Osteoblast (primary cell): ENCODE data around the gene LGALS1. TPM values are rescaled to one million over a fixed set of nuclear protein-coding genes. Genes with fewer than 3 reads are reported as not detected.

ENCODE experiments used
- DNase-seq: peaks from one replicate; pipeline ENCODE4 v3.0.0; 2011; ENCODE audit warnings: low spot score, mixed read lengths; ENCODE audit not compliant: insufficient read length; ENCODE audit errors: missing footprints
- H2AFZ ChIP-seq: 2 replicates; pipeline ENCODE4 v1.6.0; 2011; ENCODE audit warnings: mild to moderate bottlenecking, low read length
- H3K27ac ChIP-seq: 2 replicates; pipeline ENCODE4 v1.5.1; 2011; ENCODE audit warnings: mild to moderate bottlenecking, low read depth, low read length, moderate library complexity
- H3K27me3 ChIP-seq: 2 replicates; pipeline ENCODE4 v1.6.0; 2012; ENCODE audit warnings: mild to moderate bottlenecking, control low read depth, inconsistent platforms, low read length, moderate library complexity; ENCODE audit not compliant: insufficient read depth
- H3K36me3 ChIP-seq: 2 replicates; pipeline ENCODE4 v1.5.1; 2011; ENCODE audit warnings: mild to moderate bottlenecking, low read length, control low read depth, moderate library complexity; ENCODE audit not compliant: insufficient read depth
- H3K4me1 ChIP-seq: 2 replicates; pipeline ENCODE4 v1.5.1; 2011; ENCODE audit warnings: mild to moderate bottlenecking, low read length, control low read depth, moderate library complexity; ENCODE audit not compliant: insufficient read depth
- H3K4me2 ChIP-seq: 2 replicates; pipeline ENCODE4 v1.6.0; 2011; ENCODE audit warnings: mild to moderate bottlenecking, low read length; ENCODE audit not compliant: insufficient read depth
- H3K4me3 ChIP-seq: fragments of 200-600 bp; sonication (generic); 3 replicates; pipeline ENCODE4 v1.5.1; 2012; ENCODE audit warnings: mild to moderate bottlenecking, low read length, inconsistent platforms; ENCODE audit not compliant: insufficient read depth
- H3K79me2 ChIP-seq: 2 replicates; pipeline ENCODE4 v1.6.0; 2012; ENCODE audit warnings: mild to moderate bottlenecking, low read length, control low read depth, inconsistent platforms; ENCODE audit not compliant: insufficient read depth
- H3K9me3 ChIP-seq: 2 replicates; pipeline ENCODE4 v1.5.1; 2011; ENCODE audit warnings: low read depth, low read length, control low read depth
- H4K20me1 ChIP-seq: 2 replicates; pipeline ENCODE4 v1.6.0; 2012; ENCODE audit warnings: mild to moderate bottlenecking, low read length, control low read depth; ENCODE audit not compliant: insufficient read depth
- total RNA-seq: library from RNA; depleted of rRNA; stranded (reverse); fragments of >200 nt; gene quantifications from 2 replicates; pipeline ENCODE4 v1.2.3, GENCODE V29; 2012
- TF ChIP-seq, protein P1 (sequence below): IDR thresholded peaks from 2 replicates; pipeline ENCODE4 v1.5.1; 2011; ENCODE audit warnings: mild to moderate bottlenecking, low read depth, low read length, moderate library complexity; ENCODE audit errors: extremely low read depth

Gene LGALS1
- total RNA-seq, 1 donor = 3,004 TPM

GRCh38 chr22:37681001-37681424 is 5.6 kb downstream of the LGALS1 start:
- no peak overlapping the region for H3K4me2 ChIP-seq
- H3K9me3 ChIP-seq = no peaks in the 10 kb centered on the region
- peaks cover 38% of the 10 kb centered on the region for H4K20me1 ChIP-seq
- peaks cover 22% of the 10 kb centered on the region for H3K79me2 ChIP-seq
- TF ChIP-seq, protein P1, sequence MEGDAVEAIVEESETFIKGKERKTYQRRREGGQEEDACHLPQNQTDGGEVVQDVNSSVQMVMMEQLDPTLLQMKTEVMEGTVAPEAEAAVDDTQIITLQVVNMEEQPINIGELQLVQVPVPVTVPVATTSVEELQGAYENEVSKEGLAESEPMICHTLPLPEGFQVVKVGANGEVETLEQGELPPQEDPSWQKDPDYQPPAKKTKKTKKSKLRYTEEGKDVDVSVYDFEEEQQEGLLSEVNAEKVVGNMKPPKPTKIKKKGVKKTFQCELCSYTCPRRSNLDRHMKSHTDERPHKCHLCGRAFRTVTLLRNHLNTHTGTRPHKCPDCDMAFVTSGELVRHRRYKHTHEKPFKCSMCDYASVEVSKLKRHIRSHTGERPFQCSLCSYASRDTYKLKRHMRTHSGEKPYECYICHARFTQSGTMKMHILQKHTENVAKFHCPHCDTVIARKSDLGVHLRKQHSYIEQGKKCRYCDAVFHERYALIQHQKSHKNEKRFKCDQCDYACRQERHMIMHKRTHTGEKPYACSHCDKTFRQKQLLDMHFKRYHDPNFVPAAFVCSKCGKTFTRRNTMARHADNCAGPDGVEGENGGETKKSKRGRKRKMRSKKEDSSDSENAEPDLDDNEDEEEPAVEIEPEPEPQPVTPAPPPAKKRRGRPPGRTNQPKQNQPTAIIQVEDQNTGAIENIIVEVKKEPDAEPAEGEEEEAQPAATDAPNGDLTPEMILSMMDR = no peak
- DNase-seq = peak; percentile 85
- H3K27me3 ChIP-seq = no peaks in the 10 kb centered on the region
- peak overlapping the region; percentile 20 for H3K27ac ChIP-seq
- peaks cover 26% of the 10 kb centered on the region for H3K36me3 ChIP-seq
- H2AFZ ChIP-seq = no peak overlapping the region
- peaks cover 16% of the 10 kb centered on the region for H3K4me1 ChIP-seq
- H3K4me3 ChIP-seq = no peak overlapping the region

DNA sequence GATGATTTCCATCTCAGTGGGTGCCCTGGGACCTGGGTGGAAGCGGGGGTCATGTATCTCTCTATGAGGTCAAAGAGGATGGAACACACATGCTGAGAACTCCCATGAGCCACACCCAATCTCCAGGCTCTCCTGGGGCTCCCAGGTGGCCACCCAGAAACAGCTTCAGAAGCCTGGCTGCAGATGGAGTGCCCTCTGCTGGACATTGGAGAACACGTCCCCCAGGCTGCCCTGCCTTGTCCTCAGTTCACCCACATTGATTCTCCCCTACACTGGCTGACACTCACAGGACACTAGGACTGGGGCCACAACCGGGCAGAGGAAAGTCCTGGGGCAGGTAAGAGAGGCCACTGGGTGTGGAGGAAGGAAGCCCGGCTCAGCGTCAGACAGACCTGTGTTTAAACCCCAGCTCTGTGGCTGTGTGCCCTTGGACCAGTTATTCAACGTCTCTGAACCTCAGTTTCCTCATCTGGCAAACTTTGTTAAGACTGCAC is 6.2 kb downstream of the LGALS1 start:
- H4K20me1 ChIP-seq = peaks cover 34% of the 10 kb centered on the region

DNA sequence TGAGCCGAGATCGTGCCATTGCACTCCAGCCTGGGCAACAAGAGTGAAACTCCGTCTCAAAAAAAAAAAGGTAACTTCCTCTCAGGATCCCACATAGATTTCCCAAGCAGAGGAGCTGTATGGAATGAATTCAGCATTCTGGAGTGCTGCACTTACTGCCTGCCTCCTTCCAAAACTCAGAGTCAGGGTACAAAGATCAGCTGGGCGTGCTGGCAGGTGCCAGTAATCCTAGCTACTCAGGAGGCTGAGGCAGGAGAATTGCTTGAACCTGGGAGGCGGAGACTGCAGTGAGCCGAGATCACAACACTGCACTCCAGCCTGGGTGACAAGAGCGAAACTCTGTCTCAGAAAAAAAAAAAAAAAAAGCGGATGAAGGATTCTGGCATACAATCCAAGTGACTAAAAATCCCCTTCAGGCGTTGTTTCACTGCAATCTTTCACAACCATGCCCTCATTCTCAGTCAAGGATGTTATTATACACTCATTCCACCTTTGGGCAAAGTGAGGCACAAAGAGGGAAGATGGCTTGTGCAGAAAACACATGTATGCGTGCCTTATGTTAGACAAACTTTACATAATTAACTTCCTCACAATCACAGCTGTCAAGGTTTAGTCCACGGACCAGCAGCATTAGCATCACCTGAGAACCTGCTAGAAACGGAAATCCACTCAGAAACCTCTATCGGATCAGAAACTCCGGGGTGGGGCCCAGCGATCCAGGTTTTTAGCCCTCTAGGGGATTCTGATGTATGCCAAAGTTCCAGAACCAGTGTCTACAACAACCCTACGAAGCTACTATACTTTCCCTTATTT is 9.6 kb downstream of the LGALS1 start:
- no peak overlapping the region for H3K4me2 ChIP-seq
- H3K36me3 ChIP-seq = peaks cover 13% of the 10 kb centered on the region
- H3K27me3 ChIP-seq = no peaks in the 10 kb centered on the region
- DNase-seq = no peak
- H3K4me3 ChIP-seq = no peak overlapping the region
- peaks cover 16% of the 10 kb centered on the region for H4K20me1 ChIP-seq
- no peaks in the 10 kb centered on the region for H3K9me3 ChIP-seq
- no peak overlapping the region for H2AFZ ChIP-seq
- TF ChIP-seq, protein P1 = no peak
- no peak overlapping the region for H3K27ac ChIP-seq
- peaks cover 10% of the 10 kb centered on the region for H3K4me1 ChIP-seq
- H3K79me2 ChIP-seq = peaks cover 26% of the 10 kb centered on the region

More for the DNA sequence above, 6.2 kb downstream of the LGALS1 start:
- Histone ChIP-seq H3K9me3 (no peaks in the 10 kb centered on the region), H2AFZ (no peak overlapping the region), H3K4me1 (peaks cover 16% of the 10 kb centered on the region), H3K27me3 (no peaks in the 10 kb centered on the region), H3K79me2 (peaks cover 20% of the 10 kb centered on the region), H3K4me2 (no peak overlapping the region), H3K27ac (peak overlapping the region; percentile 17), H3K36me3 (peaks cover 26% of the 10 kb centered on the region), H3K4me3 (no peak overlapping the region)
- TF ChIP-seq, protein P1 = peak; percentile 92
- DNase-seq = peak; percentile 95
